WTC11 (cell line): ENCODE measurements around the gene CBS. TPM values are rescaled to one million over a fixed set of nuclear protein-coding genes. Genes with fewer than 3 reads are reported as not detected.

Experiments used
- ATAC-seq: fragments of 200-7000 bp; cut with Tn5 transposase; 2 replicates; pipeline ENCODE4 v1.10.0; 2021; ENCODE audit warnings: mild to moderate bottlenecking, moderate library complexity
- CTCF ChIA-PET: fragments of 300-600 bp; sonication (Branson Sonifier 250); formaldehyde crosslinking; loops from one replicate; lab custom pipeline; 2021; ENCODE audit warnings: antibody characterized with exemption; lab: Charles Lee
- POLR2A ChIA-PET: fragments of 350-600 bp; sonication (Branson Sonifier 250); formaldehyde crosslinking; loops from one replicate; lab custom pipeline; 2021; ENCODE audit warnings: antibody characterized with exemption; lab: Charles Lee
- DNase-seq: peaks from one replicate; pipeline ENCODE4 v3.0.0; 2021; ENCODE audit warnings: low spot score
- H3K27ac Mint-ChIP-seq: 2 replicates; pipeline ENCODE4 v1.8.0; 2021; ENCODE audit warnings: mixed read lengths
- H3K27me3 Mint-ChIP-seq: 2 replicates; pipeline ENCODE4 v1.8.0; 2021; ENCODE audit warnings: low read depth, mild to moderate bottlenecking, moderate library complexity, mixed read lengths
- H3K36me3 Mint-ChIP-seq: 2 replicates; pipeline ENCODE4 v1.8.0; 2021; ENCODE audit warnings: mixed read lengths
- H3K4me1 Mint-ChIP-seq: 2 replicates; pipeline ENCODE4 v1.8.0; 2022; ENCODE audit warnings: mixed read lengths
- H3K4me3 Mint-ChIP-seq: 2 replicates; pipeline ENCODE4 v1.8.0; 2021; ENCODE audit warnings: mild to moderate bottlenecking, moderate library complexity, mixed read lengths
- H3K9me3 Mint-ChIP-seq: 2 replicates; pipeline ENCODE4 v1.8.0; 2021; ENCODE audit warnings: mixed read lengths
- CBFB ChIP-seq: sonication (generic); formaldehyde crosslinking; IDR thresholded peaks from 2 replicates; pipeline ENCODE4 v1.8.1; 2022; ENCODE audit warnings: mild to moderate bottlenecking, low read depth, missing genetic modification reagents
- CREB1 ChIP-seq: sonication (generic); formaldehyde crosslinking; IDR thresholded peaks from 2 replicates; pipeline ENCODE4 v1.8.0; 2023; ENCODE audit warnings: mild to moderate bottlenecking, missing genetic modification reagents
- CREM ChIP-seq: sonication (generic); formaldehyde crosslinking; IDR thresholded peaks from 2 replicates; pipeline ENCODE4 v1.8.1; 2022; ENCODE audit warnings: mild to moderate bottlenecking, missing genetic modification reagents, moderate library complexity
- GRHL2 ChIP-seq: fragments of 250-450 bp; sonication (Bioruptor Pico); IDR thresholded peaks from 2 replicates; pipeline ENCODE4 v1.8.0; 2022; ENCODE audit warnings: mild to moderate bottlenecking, moderate library complexity; ENCODE audit not compliant: insufficient replicate concordance, severe bottlenecking
- NFE2L1 ChIP-seq: sonication (generic); formaldehyde crosslinking; IDR thresholded peaks from 2 replicates; pipeline ENCODE4 v1.8.1; 2023; ENCODE audit warnings: missing genetic modification reagents
- OVOL2 ChIP-seq: fragments of 250-450 bp; sonication (Bioruptor Pico); IDR thresholded peaks from 2 replicates; pipeline ENCODE4 v1.9.0; 2021; ENCODE audit warnings: mild to moderate bottlenecking, borderline replicate concordance
- PRRX2 ChIP-seq: fragments of 250-450 bp; sonication (Bioruptor Pico); IDR thresholded peaks from 2 replicates; pipeline ENCODE4 v1.8.0; 2021; ENCODE audit warnings: mild to moderate bottlenecking
- SMAD4 ChIP-seq: sonication (generic); formaldehyde crosslinking; IDR thresholded peaks from 2 replicates; pipeline ENCODE4 v1.8.0; 2022; ENCODE audit warnings: mild to moderate bottlenecking, missing genetic modification reagents
- ZNF121 ChIP-seq: sonication (generic); formaldehyde crosslinking; IDR thresholded peaks from 2 replicates; pipeline ENCODE4 v1.8.0; 2023; ENCODE audit warnings: missing genetic modification reagents
- ZNF232 ChIP-seq: sonication (generic); formaldehyde crosslinking; IDR thresholded peaks from 2 replicates; pipeline ENCODE4 v1.8.0; 2022; ENCODE audit warnings: mild to moderate bottlenecking, missing genetic modification reagents
- ZNF396 ChIP-seq: fragments of 250-450 bp; sonication (Bioruptor Pico); IDR thresholded peaks from 2 replicates; pipeline ENCODE4 v1.8.0; 2021; ENCODE audit warnings: mild to moderate bottlenecking, moderate library complexity, borderline replicate concordance
- ZNF416 ChIP-seq: fragments of 250-450 bp; sonication (Bioruptor Pico); IDR thresholded peaks from 2 replicates; pipeline ENCODE4 v1.9.0; 2021; ENCODE audit warnings: mild to moderate bottlenecking, inconsistent platforms
- ZNF423 ChIP-seq: fragments of 250-450 bp; sonication (Bioruptor Pico); IDR thresholded peaks from 2 replicates; pipeline ENCODE4 v2.1.2; 2022; ENCODE audit warnings: mild to moderate bottlenecking, moderate library complexity
- total RNA-seq: library from RNA; stranded (reverse); gene quantifications from 3 replicates; pipeline ENCODE4 v1.2.3, GENCODE V29; 2021
- TF ChIP-seq, protein P1 (sequence below): sonication (generic); formaldehyde crosslinking; IDR thresholded peaks from 2 replicates; pipeline ENCODE4 v1.8.0; 2022; ENCODE audit warnings: missing genetic modification reagents
- TF ChIP-seq, protein P2 (sequence below): sonication (generic); formaldehyde crosslinking; IDR thresholded peaks from 2 replicates; pipeline ENCODE4 v1.8.0; 2022; ENCODE audit warnings: mild to moderate bottlenecking, missing genetic modification reagents
- TF ChIP-seq, protein P3 (sequence below): sonication (generic); formaldehyde crosslinking; IDR thresholded peaks from 2 replicates; pipeline ENCODE4 v1.8.1; 2022; ENCODE audit warnings: missing genetic modification reagents, borderline replicate concordance
- TF ChIP-seq, protein P4 (sequence below): fragments of 250-450 bp; sonication (Bioruptor Pico); conservative IDR thresholded peaks from 2 replicates; pipeline ENCODE4 v1.9.0; 2021; ENCODE audit warnings: mild to moderate bottlenecking
- TF ChIP-seq, protein P5 (sequence below): sonication (generic); formaldehyde crosslinking; conservative IDR thresholded peaks from 2 replicates; pipeline ENCODE4 v1.8.1; 2023; ENCODE audit warnings: mild to moderate bottlenecking, low read depth, missing genetic modification reagents, moderate library complexity
- TF ChIP-seq, protein P6 (sequence below): sonication (generic); formaldehyde crosslinking; IDR thresholded peaks from 2 replicates; pipeline ENCODE4 v1.8.1; 2023; ENCODE audit warnings: mild to moderate bottlenecking, missing genetic modification reagents, moderate library complexity
- TF ChIP-seq, protein P7 (sequence below): sonication (generic); formaldehyde crosslinking; IDR thresholded peaks from 2 replicates; pipeline ENCODE4 v1.8.1; 2023; ENCODE audit warnings: mild to moderate bottlenecking, missing genetic modification reagents, moderate library complexity
- TF ChIP-seq, protein P8 (sequence below): fragments of 250-450 bp; sonication (Bioruptor Pico); IDR thresholded peaks from 2 replicates; pipeline ENCODE4 v1.9.0; 2021; ENCODE audit warnings: mild to moderate bottlenecking, borderline replicate concordance

CBS gene
- total RNA-seq, 1 experiment from 2014 or later = 844 TPM

DNA sequence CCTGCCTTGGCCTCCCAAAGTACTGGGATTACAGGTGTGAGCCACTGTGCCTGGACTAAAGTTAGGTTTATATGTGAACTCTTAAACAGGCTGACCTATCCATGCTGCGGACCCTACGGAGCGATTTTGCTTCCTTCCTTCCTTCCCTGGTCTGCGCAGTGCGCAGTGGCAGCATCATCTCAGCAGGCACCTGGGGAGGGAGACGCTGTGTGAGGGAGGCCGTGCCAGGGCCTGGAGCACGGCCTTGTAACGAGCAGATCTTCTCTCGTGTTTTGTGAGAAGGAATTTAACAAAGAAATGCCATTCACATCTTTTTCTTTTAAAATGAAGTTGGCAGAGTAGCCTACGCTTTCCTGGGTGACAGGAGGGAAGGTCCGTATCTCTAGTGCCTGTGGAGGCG is 55.5 kb downstream of the CBS start (continued):
- TF ChIP-seq, protein P1, sequence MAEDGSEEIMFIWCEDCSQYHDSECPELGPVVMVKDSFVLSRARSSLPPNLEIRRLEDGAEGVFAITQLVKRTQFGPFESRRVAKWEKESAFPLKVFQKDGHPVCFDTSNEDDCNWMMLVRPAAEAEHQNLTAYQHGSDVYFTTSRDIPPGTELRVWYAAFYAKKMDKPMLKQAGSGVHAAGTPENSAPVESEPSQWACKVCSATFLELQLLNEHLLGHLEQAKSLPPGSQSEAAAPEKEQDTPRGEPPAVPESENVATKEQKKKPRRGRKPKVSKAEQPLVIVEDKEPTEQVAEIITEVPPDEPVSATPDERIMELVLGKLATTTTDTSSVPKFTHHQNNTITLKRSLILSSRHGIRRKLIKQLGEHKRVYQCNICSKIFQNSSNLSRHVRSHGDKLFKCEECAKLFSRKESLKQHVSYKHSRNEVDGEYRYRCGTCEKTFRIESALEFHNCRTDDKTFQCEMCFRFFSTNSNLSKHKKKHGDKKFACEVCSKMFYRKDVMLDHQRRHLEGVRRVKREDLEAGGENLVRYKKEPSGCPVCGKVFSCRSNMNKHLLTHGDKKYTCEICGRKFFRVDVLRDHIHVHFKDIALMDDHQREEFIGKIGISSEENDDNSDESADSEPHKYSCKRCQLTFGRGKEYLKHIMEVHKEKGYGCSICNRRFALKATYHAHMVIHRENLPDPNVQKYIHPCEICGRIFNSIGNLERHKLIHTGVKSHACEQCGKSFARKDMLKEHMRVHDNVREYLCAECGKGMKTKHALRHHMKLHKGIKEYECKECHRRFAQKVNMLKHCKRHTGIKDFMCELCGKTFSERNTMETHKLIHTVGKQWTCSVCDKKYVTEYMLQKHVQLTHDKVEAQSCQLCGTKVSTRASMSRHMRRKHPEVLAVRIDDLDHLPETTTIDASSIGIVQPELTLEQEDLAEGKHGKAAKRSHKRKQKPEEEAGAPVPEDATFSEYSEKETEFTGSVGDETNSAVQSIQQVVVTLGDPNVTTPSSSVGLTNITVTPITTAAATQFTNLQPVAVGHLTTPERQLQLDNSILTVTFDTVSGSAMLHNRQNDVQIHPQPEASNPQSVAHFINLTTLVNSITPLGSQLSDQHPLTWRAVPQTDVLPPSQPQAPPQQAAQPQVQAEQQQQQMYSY = no peak
- TF ChIP-seq, protein P2, sequence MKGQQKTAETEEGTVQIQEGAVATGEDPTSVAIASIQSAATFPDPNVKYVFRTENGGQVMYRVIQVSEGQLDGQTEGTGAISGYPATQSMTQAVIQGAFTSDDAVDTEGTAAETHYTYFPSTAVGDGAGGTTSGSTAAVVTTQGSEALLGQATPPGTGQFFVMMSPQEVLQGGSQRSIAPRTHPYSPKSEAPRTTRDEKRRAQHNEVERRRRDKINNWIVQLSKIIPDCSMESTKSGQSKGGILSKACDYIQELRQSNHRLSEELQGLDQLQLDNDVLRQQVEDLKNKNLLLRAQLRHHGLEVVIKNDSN (CRISPR knock-in tag) = no peak
- TF ChIP-seq GRHL2 (no peak), CREM (CRISPR knock-in tag) (no peak), SMAD4 (CRISPR knock-in tag) (no peak), PRRX2 (CRISPR knock-in tag) (no peak), CREB1 (no peak)
- TF ChIP-seq, protein P3, sequence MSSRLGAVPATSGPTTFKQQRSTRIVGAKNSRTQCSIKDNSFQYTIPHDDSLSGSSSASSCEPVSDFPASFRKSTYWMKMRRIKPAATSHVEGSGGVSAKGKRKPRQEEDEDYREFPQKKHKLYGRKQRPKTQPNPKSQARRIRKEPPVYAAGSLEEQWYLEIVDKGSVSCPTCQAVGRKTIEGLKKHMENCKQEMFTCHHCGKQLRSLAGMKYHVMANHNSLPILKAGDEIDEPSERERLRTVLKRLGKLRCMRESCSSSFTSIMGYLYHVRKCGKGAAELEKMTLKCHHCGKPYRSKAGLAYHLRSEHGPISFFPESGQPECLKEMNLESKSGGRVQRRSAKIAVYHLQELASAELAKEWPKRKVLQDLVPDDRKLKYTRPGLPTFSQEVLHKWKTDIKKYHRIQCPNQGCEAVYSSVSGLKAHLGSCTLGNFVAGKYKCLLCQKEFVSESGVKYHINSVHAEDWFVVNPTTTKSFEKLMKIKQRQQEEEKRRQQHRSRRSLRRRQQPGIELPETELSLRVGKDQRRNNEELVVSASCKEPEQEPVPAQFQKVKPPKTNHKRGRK (CRISPR knock-in tag) = no peak

DNA sequence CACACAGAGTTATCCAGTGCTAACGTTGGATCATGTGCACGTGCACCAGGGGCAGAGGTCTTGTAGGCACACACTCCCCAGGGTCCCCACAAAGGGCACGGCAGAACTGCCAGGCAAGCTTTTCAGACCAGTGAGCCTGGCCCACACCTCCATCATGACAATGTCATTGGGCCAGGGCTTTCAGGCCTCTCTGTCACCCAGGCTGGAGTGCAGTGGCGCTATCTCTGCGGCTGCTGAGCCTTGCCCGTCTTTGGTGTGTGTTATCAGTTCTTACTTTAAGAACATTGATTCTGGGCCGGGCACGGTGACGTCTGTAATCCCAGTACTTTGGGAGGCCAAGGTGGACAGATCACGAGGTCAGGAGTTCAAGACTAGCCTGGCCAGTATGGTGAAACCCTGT is 57.1 kb downstream of the CBS start:
- no peak for ATAC-seq
- ChIA-PET CTCF (no interaction called here), POLR2A (no interaction called here)
- TF ChIP-seq ZNF232 (CRISPR knock-in tag) = no peak
- TF ChIP-seq ZNF423 (CRISPR knock-in tag) = no peak
- TF ChIP-seq ZNF396 = no peak
- TF ChIP-seq CBFB (CRISPR knock-in tag) = no peak
- TF ChIP-seq, protein P4, sequence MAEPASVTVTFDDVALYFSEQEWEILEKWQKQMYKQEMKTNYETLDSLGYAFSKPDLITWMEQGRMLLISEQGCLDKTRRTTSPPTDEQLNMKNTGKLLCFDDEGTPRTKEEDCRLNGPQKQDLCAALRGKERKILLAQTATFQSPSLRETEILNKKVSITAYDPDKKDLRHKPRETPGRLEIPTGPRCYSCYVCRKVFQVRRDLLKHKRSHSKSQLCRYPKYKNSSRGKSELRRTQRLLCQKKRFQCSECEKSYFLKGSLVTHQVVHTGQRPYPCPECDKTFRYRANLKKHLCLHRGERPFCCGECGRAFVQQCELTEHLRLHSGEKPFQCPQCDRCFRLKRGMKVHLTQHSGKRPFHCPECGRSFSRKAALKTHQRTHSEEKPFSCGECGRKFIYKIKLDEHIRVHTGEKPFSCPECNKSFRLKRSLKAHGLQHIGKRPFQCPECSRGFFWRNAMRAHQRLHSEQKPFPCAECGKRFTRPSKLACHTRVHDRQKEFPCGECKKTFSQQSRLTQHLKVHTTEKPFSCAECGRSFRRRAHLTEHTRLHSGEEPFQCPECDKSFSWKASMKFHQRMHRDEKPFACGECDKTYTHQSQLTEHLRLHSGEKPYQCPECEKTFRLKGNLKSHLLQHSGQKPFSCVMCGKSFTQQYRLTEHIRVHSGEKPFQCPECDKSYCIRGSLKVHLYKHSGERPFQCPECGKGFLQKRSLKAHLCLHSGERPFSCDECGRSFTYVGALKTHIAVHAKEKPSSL (CRISPR knock-in tag) = no peak
- TF ChIP-seq, protein P5, sequence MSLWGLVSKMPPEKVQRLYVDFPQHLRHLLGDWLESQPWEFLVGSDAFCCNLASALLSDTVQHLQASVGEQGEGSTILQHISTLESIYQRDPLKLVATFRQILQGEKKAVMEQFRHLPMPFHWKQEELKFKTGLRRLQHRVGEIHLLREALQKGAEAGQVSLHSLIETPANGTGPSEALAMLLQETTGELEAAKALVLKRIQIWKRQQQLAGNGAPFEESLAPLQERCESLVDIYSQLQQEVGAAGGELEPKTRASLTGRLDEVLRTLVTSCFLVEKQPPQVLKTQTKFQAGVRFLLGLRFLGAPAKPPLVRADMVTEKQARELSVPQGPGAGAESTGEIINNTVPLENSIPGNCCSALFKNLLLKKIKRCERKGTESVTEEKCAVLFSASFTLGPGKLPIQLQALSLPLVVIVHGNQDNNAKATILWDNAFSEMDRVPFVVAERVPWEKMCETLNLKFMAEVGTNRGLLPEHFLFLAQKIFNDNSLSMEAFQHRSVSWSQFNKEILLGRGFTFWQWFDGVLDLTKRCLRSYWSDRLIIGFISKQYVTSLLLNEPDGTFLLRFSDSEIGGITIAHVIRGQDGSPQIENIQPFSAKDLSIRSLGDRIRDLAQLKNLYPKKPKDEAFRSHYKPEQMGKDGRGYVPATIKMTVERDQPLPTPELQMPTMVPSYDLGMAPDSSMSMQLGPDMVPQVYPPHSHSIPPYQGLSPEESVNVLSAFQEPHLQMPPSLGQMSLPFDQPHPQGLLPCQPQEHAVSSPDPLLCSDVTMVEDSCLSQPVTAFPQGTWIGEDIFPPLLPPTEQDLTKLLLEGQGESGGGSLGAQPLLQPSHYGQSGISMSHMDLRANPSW (CRISPR knock-in tag) = no peak
- TF ChIP-seq ZNF416 (CRISPR knock-in tag) = no peak
- TF ChIP-seq NFE2L1 (CRISPR knock-in tag) = no peak
- TF ChIP-seq, protein P6, sequence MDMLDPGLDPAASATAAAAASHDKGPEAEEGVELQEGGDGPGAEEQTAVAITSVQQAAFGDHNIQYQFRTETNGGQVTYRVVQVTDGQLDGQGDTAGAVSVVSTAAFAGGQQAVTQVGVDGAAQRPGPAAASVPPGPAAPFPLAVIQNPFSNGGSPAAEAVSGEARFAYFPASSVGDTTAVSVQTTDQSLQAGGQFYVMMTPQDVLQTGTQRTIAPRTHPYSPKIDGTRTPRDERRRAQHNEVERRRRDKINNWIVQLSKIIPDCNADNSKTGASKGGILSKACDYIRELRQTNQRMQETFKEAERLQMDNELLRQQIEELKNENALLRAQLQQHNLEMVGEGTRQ (CRISPR knock-in tag) = no peak
- TF ChIP-seq OVOL2 (CRISPR knock-in tag) = no peak
- no peak for TF ChIP-seq CREB1
- TF ChIP-seq, protein P7, sequence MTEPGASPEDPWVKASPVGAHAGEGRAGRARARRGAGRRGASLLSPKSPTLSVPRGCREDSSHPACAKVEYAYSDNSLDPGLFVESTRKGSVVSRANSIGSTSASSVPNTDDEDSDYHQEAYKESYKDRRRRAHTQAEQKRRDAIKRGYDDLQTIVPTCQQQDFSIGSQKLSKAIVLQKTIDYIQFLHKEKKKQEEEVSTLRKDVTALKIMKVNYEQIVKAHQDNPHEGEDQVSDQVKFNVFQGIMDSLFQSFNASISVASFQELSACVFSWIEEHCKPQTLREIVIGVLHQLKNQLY = no peak
- TF ChIP-seq ZNF121 (CRISPR knock-in tag) = no peak
- TF ChIP-seq, protein P8, sequence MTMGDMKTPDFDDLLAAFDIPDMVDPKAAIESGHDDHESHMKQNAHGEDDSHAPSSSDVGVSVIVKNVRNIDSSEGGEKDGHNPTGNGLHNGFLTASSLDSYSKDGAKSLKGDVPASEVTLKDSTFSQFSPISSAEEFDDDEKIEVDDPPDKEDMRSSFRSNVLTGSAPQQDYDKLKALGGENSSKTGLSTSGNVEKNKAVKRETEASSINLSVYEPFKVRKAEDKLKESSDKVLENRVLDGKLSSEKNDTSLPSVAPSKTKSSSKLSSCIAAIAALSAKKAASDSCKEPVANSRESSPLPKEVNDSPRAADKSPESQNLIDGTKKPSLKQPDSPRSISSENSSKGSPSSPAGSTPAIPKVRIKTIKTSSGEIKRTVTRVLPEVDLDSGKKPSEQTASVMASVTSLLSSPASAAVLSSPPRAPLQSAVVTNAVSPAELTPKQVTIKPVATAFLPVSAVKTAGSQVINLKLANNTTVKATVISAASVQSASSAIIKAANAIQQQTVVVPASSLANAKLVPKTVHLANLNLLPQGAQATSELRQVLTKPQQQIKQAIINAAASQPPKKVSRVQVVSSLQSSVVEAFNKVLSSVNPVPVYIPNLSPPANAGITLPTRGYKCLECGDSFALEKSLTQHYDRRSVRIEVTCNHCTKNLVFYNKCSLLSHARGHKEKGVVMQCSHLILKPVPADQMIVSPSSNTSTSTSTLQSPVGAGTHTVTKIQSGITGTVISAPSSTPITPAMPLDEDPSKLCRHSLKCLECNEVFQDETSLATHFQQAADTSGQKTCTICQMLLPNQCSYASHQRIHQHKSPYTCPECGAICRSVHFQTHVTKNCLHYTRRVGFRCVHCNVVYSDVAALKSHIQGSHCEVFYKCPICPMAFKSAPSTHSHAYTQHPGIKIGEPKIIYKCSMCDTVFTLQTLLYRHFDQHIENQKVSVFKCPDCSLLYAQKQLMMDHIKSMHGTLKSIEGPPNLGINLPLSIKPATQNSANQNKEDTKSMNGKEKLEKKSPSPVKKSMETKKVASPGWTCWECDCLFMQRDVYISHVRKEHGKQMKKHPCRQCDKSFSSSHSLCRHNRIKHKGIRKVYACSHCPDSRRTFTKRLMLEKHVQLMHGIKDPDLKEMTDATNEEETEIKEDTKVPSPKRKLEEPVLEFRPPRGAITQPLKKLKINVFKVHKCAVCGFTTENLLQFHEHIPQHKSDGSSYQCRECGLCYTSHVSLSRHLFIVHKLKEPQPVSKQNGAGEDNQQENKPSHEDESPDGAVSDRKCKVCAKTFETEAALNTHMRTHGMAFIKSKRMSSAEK (CRISPR knock-in tag) = no peak

More for the DNA sequence above, 57.1 kb downstream of the CBS start:
- no peak for DNase-seq
- no peaks in the 10 kb centered on the region for H3K27me3 Mint-ChIP-seq
- H3K36me3 Mint-ChIP-seq = peaks cover 62% of the 10 kb centered on the region
- no peak overlapping the region for H3K4me3 Mint-ChIP-seq
- 0 out of 2 replicates have a peak, but pooled peaks cover 4% of the 10 kb centered on the region for H3K4me1 Mint-ChIP-seq
- no peaks in the 10 kb centered on the region for H3K9me3 Mint-ChIP-seq
- no peak overlapping the region for H3K27ac Mint-ChIP-seq
